ENCODE data around the gene ANGPTL2. TPM values are rescaled to one million over a fixed set of nuclear protein-coding genes. Genes with fewer than 3 reads are reported as not detected.
A peak's percentile ranks its signal among the peaks of the same experiment; 100 is the strongest.

Gene ANGPTL2
- total RNA-seq, 1 experiment from 2014 or later = 5.1 TPM

GRCh38 chr9:127158786-127159324 lies 36.4 kb upstream of the ANGPTL2 start:
- H4K5ac ChIP-seq (ENCODE audit: insufficient read length, low read depth, low read length) = no peak overlapping the region
- no peak overlapping the region for H3K9ac ChIP-seq (ENCODE audit: extremely low read depth, insufficient read length, low read length)
- Mint-ChIP-seq H3K4me3 (no peak overlapping the region), H3K27me3 (ENCODE audit: low read depth) (no peaks in the 10 kb centered on the region), H3K36me3 (ENCODE audit: insufficient read depth in 1 of 3, low read depth in 3 of 3) (no peaks in the 10 kb centered on the region), H3K4me1 (peaks cover 12 to 14% of the 10 kb centered on the region in 2 experiments), H3K9me3 (no peaks in the 10 kb centered on the region), H3K27ac (no peak overlapping the region; a peak in 1 of 7 replicates)
- no peak overlapping the region for H2BK120ac ChIP-seq (ENCODE audit: low read depth, low read length, poor library complexity, severe bottlenecking)
- no peaks in the 10 kb centered on the region for H3K27me3 ChIP-seq (ENCODE audit: insufficient read depth, low read length)
- H2BK15ac ChIP-seq (ENCODE audit: low read depth, low read length) = no peak overlapping the region
- no peak overlapping the region for H2AK5ac ChIP-seq (ENCODE audit: insufficient read length, low read length)
- WGBS (ENCODE audit: extremely low coverage, insufficient read length, low lambda C conversion rate) = no CpG with 5 or more reads among the region's 4 CpGs
- no peaks in the 10 kb centered on the region for H4K20me1 ChIP-seq (ENCODE audit: control insufficient read depth, insufficient read depth, insufficient read length)
- no peak overlapping the region for H2AFZ ChIP-seq (ENCODE audit: low read length)
- no peaks in the 10 kb centered on the region for H3K9me3 ChIP-seq (ENCODE audit: control insufficient read depth, low read depth, low read length)
- H3K56ac ChIP-seq (ENCODE audit: insufficient read length, low read depth, low read length) = no peak overlapping the region
- H3K27ac ChIP-seq (ENCODE audit: insufficient read length, low read depth, low read length) = no peak overlapping the region
- H3K4me2 ChIP-seq (ENCODE audit: insufficient read depth, insufficient read length, low read length) = no peak overlapping the region
- no peak overlapping the region for H3K4ac ChIP-seq (ENCODE audit: low read depth, low read length)
- H2BK12ac ChIP-seq (ENCODE audit: insufficient read length, low read depth, low read length) = no peak overlapping the region
- peaks cover 2% of the 10 kb centered on the region; the same call in 1 of the 2 replicates for H3K4me1 ChIP-seq (ENCODE audit: insufficient read depth, low read length)
- no peak overlapping the region for H2BK5ac ChIP-seq (ENCODE audit: insufficient read length, low read length)
- no peak for DNase-seq
- no peak overlapping the region for H3K23ac ChIP-seq (ENCODE audit: insufficient read length, low read depth, low read length)
- TF ChIP-seq CTCF (conservative IDR thresholded peaks at IDR 0.05) = no peak
- H3K23me2 ChIP-seq (ENCODE audit: insufficient read length, low read depth, low read length, poor library complexity, severe bottlenecking) = no peaks in the 10 kb centered on the region
- H3K18ac ChIP-seq (ENCODE audit: insufficient read length, low read depth, low read length) = peak overlapping the region; percentile 39
- H3K79me1 ChIP-seq (ENCODE audit: insufficient read depth, low read depth, low read length, poor library complexity, severe bottlenecking) = no peaks in the 10 kb centered on the region
- no peak overlapping the region for H4K91ac ChIP-seq (ENCODE audit: insufficient read length, low read depth, low read length)
- no peak overlapping the region for H3T11ph ChIP-seq (ENCODE audit: low read length)
- no peak overlapping the region for H4K8ac ChIP-seq (replicated peaks; ENCODE audit: insufficient read length, low read depth, low read length)
- H3K14ac ChIP-seq (ENCODE audit: insufficient read depth, low read length) = peak overlapping the region; percentile 9; the same call in 1 of the 2 replicates
- H3K79me2 ChIP-seq (ENCODE audit: insufficient read depth, low read length) = no peaks in the 10 kb centered on the region
- H2BK20ac ChIP-seq (ENCODE audit: low read depth, low read length, poor library complexity, severe bottlenecking) = no peak overlapping the region
